ENCODE results near the gene TMPRSS3.

DNA sequence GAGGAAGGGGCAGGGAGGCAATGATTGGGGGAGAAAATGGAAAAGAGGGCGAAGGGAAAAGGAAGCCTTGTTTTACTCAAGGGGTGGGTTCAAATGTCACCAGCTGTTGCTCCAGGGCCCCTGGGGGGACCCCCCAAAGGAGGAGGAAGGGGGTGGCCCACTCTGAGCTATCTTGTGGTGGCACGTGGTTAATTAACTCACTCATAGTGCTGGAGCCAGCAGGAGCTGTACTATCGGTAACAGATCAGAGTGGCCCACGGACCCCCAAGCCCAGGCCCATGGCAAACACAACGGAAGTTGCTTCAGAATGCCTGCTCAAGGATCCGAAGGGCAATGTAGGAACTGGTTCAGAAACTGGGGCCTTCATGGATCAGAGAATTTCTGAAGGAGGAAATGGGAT, 52.3 kb downstream of the TMPRSS3 start:
- TF ChIP-seq, protein P1, sequence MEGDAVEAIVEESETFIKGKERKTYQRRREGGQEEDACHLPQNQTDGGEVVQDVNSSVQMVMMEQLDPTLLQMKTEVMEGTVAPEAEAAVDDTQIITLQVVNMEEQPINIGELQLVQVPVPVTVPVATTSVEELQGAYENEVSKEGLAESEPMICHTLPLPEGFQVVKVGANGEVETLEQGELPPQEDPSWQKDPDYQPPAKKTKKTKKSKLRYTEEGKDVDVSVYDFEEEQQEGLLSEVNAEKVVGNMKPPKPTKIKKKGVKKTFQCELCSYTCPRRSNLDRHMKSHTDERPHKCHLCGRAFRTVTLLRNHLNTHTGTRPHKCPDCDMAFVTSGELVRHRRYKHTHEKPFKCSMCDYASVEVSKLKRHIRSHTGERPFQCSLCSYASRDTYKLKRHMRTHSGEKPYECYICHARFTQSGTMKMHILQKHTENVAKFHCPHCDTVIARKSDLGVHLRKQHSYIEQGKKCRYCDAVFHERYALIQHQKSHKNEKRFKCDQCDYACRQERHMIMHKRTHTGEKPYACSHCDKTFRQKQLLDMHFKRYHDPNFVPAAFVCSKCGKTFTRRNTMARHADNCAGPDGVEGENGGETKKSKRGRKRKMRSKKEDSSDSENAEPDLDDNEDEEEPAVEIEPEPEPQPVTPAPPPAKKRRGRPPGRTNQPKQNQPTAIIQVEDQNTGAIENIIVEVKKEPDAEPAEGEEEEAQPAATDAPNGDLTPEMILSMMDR (IDR thresholded peaks at IDR 0.05) = no peak
- TF ChIP-seq POLR2AphosphoS5 (IDR thresholded peaks at IDR 0.05) = no peak
